HepG2 (cell line): ENCODE measurements around the gene BZW1. TPM values are rescaled to one million over a fixed set of nuclear protein-coding genes. Genes with fewer than 3 reads are reported as not detected.

Source experiments
- ATAC-seq: fragments of 200-7000 bp; cut with Tn5 transposase; 3 replicates; pipeline ENCODE4 v1.9.1; 2020; ENCODE audit warnings: mild to moderate bottlenecking, moderate library complexity
- BruUV-seq: library from RNA; stranded (reverse); fragments of 400-500 nt; replicated peaks from 2 replicates; lab custom pipeline; 2021; lab: Mats Ljungman, UMichigan
- CTCF ChIA-PET: fragments of 300-600 bp; formaldehyde crosslinking; extraction: SDS; loops from one replicate; lab custom pipeline; 2021; ENCODE audit warnings: low total read pairs, inconsistent platforms, low intra/inter-chr PET ratio; lab: Yijun Ruan, JAX
- POLR2A ChIA-PET: fragments of 350-600 bp; sonication (Branson Sonifier 250); formaldehyde crosslinking; loops from one replicate; lab custom pipeline; 2020; ENCODE audit warnings: antibody characterized with exemption, inconsistent platforms; lab: Yijun Ruan, JAX
- DNase-seq: peaks from one replicate; pipeline ENCODE4 v3.0.0-alpha.2; 2015; ENCODE audit warnings: low spot score
- FAIRE-seq: peaks from 3 replicates; lab custom pipeline; 2011; peaks lifted over from hg19 to GRCh38; lab: Jason Lieb, UNC
- H2AFZ ChIP-seq: one replicate; pipeline ENCODE4 v1.6.1; 2011; ENCODE audit warnings: low read length, inconsistent platforms
- H3K27ac ChIP-seq: fragments of 300-600 bp; 3 replicates; pipeline ENCODE4 v1.8.0; 2011; ENCODE audit warnings: mixed run types, mild to moderate bottlenecking, mixed read lengths, low read length, inconsistent platforms; ENCODE audit not compliant: insufficient read depth; ENCODE audit errors: extremely low read length
- H3K27me3 ChIP-seq, 2 experiments: fragments of 200-600 bp in 1 of 2; 2 replicates in 1 of 2; 3 replicates in 1 of 2; pipeline versions ENCODE4 v1.6.0 to v1.8.0; 2011; ENCODE audit warnings: low read length in 2 of 2, mild to moderate bottlenecking in 2 of 2, moderate library complexity in 2 of 2, inconsistent platforms in 1 of 2; ENCODE audit not compliant: insufficient read depth in 2 of 2, control insufficient read depth in 1 of 2
- H3K36me3 ChIP-seq, 2 experiments: fragments of 200-600 bp in 1 of 2; replicated peaks in 1 of 2; 2 replicates in 1 of 2; 3 replicates in 1 of 2; pipeline versions ENCODE4 v1.5.1 to v1.8.0; 2011; ENCODE audit warnings: low read length in 2 of 2, inconsistent platforms in 1 of 2; ENCODE audit not compliant: insufficient read depth in 2 of 2, control insufficient read depth in 1 of 2
- H3K4me1 ChIP-seq: 2 replicates; pipeline ENCODE4 v1.5.1; 2012; ENCODE audit warnings: low read length, inconsistent platforms; ENCODE audit not compliant: insufficient read depth
- H3K4me2 ChIP-seq: 2 replicates; pipeline ENCODE4 v1.6.0; 2011; ENCODE audit warnings: low read depth, low read length, inconsistent platforms
- H3K4me3 ChIP-seq, 3 experiments: fragments of 200-600 bp in 1 of 3; sonication (generic), shearing (Covaris generic) in 1 of 3; replicated peaks in 1 of 3; 2 replicates each; pipeline ENCODE4 v1.5.1; 2011 to 2016; ENCODE audit warnings: low read length in 3 of 3, inconsistent platforms in 2 of 3, low read depth in 2 of 3, mild to moderate bottlenecking in 2 of 3, control low read depth in 1 of 3, mixed read lengths in 1 of 3; ENCODE audit not compliant: insufficient read depth in 1 of 3
- H3K79me2 ChIP-seq: one replicate; pipeline ENCODE4 v1.6.1; 2011; ENCODE audit warnings: low read length, inconsistent platforms; ENCODE audit not compliant: insufficient read depth
- H3K9ac ChIP-seq: 2 replicates; pipeline ENCODE4 v1.6.0; 2011; ENCODE audit warnings: mild to moderate bottlenecking, low read depth, low read length, inconsistent platforms; ENCODE audit not compliant: insufficient read depth
- H3K9me3 ChIP-seq: 2 replicates; pipeline ENCODE4 v1.5.1; 2012; ENCODE audit warnings: mild to moderate bottlenecking, low read length
- H4K20me1 ChIP-seq: 2 replicates; pipeline ENCODE4 v1.6.0; 2011; ENCODE audit warnings: inconsistent platforms, mild to moderate bottlenecking, low read length, moderate library complexity; ENCODE audit not compliant: insufficient read depth
- ATM ChIP-seq: fragments of 450-650 bp; IDR thresholded peaks from 2 replicates; pipeline ENCODE4 v1.7.1; 2017; ENCODE audit warnings: mild to moderate bottlenecking, borderline replicate concordance
- FOSL2 ChIP-seq: sonication (generic); formaldehyde crosslinking; IDR thresholded peaks from 2 replicates; pipeline ENCODE4 v1.4.0; 2020; ENCODE audit warnings: missing genetic modification reagents
- NAIF1 ChIP-seq: sonication (generic); formaldehyde crosslinking; IDR thresholded peaks from 2 replicates; pipeline ENCODE4 v1.5.0; 2020; ENCODE audit warnings: mild to moderate bottlenecking, missing genetic modification reagents, borderline replicate concordance
- PHF21A ChIP-seq: sonication (generic); formaldehyde crosslinking; IDR thresholded peaks from 2 replicates; pipeline ENCODE4 v1.5.0; 2020; ENCODE audit warnings: mild to moderate bottlenecking, missing genetic modification reagents
- RAD21 ChIP-seq: fragments of 450-650 bp; formaldehyde crosslinking; IDR thresholded peaks from 2 replicates; pipeline ENCODE4 v1.5.0; 2020; ENCODE audit warnings: mild to moderate bottlenecking
- TBX3 ChIP-seq: fragments of 450-650 bp; IDR thresholded peaks from 2 replicates; pipeline ENCODE4 v1.6.1; 2017; ENCODE audit warnings: antibody characterized with exemption, mild to moderate bottlenecking, inconsistent platforms, borderline replicate concordance
- ZNF430 ChIP-seq: sonication (generic); formaldehyde crosslinking; IDR thresholded peaks from 2 replicates; pipeline ENCODE4 v1.9.0; 2021; ENCODE audit warnings: mild to moderate bottlenecking, missing genetic modification reagents
- ZNF451 ChIP-seq: sonication (generic); formaldehyde crosslinking; IDR thresholded peaks from 2 replicates; pipeline ENCODE4 v1.5.0; 2020; ENCODE audit warnings: mild to moderate bottlenecking, missing genetic modification reagents
- ZNF460 ChIP-seq: sonication (generic); formaldehyde crosslinking; IDR thresholded peaks from 2 replicates; pipeline ENCODE4 v1.5.1; 2020; ENCODE audit warnings: missing genetic modification reagents, mild to moderate bottlenecking, borderline replicate concordance
- WGBS: methylation state at CpG from one replicate; pipeline ENCODE4 v1.1.6; 2017; ENCODE audit warnings: low lambda C conversion rate; 5-methylcytosine and 5-hydroxymethylcytosine counted together
- in situ Hi-C: cut with HindIII; loops from 2 replicates; pipeline ENCODE4 v1.10.0; 2017; ENCODE audit warnings: low pct_unique_long_range_greater_than_20kb; ENCODE audit not compliant: extremely low pct_ligation_motif_present
- intact Hi-C: fragments of 100-400 bp; cut with micrococcal nuclease; formaldehyde crosslinking; loops from one replicate; pipeline ENCODE4 v1.10.0; 2022; ENCODE audit not compliant: unreplicated experiment
- polyA plus RNA-seq, 8 experiments: library from polyadenylated mRNA; depleted of rRNA in 3 of 8; stranded (reverse) in 7 of 8; unstranded in 1 of 8; fragments of >200 nt; fragmentation: Illumina TruSeq in 4 of 8; extraction: Trizol in 4 of 8; gene quantifications; 2 replicates each; pipeline versions ENCODE4 v1.2.1 to v1.2.3, GENCODE V29; 2011 to 2016; ENCODE audit warnings: low read depth in 4 of 8, missing spikeins in 1 of 8, mixed read lengths in 1 of 8; ENCODE audit not compliant: insufficient read depth in 1 of 8
- total RNA-seq, 5 experiments: library from RNA; depleted of rRNA; stranded (reverse); fragments of >200 nt; fragmentation: Illumina TruSeq; extraction: Trizol; gene quantifications; 2 replicates each; pipeline ENCODE4 v1.2.3, GENCODE V29; 2016; ENCODE audit warnings: low read depth in 1 of 5
- TF ChIP-seq, protein P1 (sequence below): sonication (generic); formaldehyde crosslinking; IDR thresholded peaks from 2 replicates; pipeline ENCODE4 v1.8.0; 2022; ENCODE audit warnings: missing genetic modification reagents, mild to moderate bottlenecking, inconsistent platforms, borderline replicate concordance
- TF ChIP-seq, protein P2 (sequence below): sonication (generic); formaldehyde crosslinking; IDR thresholded peaks from 2 replicates; pipeline ENCODE4 v1.5.1; 2020; ENCODE audit warnings: mild to moderate bottlenecking, missing genetic modification reagents, borderline replicate concordance
- TF ChIP-seq, protein P3 (sequence below): sonication (generic); formaldehyde crosslinking; IDR thresholded peaks from 2 replicates; pipeline ENCODE4 v1.5.0; 2020; ENCODE audit warnings: missing genetic modification reagents

BZW1 gene
- total and polyA plus RNA-seq, 2 of the 13 experiments (the other 11 are each of a cell fraction or from before 2014, with no cell fraction given) = 106 to 384 TPM

DNA sequence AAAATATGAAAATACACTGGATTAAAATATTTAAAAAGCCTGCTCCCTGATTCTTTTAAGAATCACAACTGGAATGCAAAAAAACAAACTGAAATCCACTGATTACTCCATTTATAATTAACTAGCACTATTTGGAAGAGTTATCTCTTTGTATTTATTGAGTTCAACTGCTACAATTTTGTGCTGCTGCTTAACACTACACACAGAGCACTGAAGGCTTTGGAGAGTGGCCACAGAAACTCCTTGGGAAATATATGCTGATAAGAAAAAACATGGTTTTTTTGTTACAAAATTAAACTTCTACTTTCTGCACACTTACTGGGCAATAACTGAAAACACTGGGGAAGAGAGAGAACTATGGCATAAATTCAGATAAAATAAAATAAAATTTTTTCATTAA is 19.8 kb upstream of the BZW1 start:
- Histone ChIP-seq H3K27ac (no peak overlapping the region), H3K36me3 (no peaks in the 10 kb centered on the region), H3K4me2 (no peak overlapping the region), H4K20me1 (no peaks in the 10 kb centered on the region), H3K4me1 (peaks cover 19% of the 10 kb centered on the region), H3K9ac (no peak overlapping the region), H2AFZ (no peak overlapping the region), H3K4me3 (no peak overlapping the region), H3K79me2 (no peaks in the 10 kb centered on the region), H3K27me3 (peaks cover 0 to 3% of the 10 kb centered on the region in 2 experiments; a peak in 2 of 5 replicates), H3K9me3 (no peaks in the 10 kb centered on the region)
- TF ChIP-seq, protein P1, sequence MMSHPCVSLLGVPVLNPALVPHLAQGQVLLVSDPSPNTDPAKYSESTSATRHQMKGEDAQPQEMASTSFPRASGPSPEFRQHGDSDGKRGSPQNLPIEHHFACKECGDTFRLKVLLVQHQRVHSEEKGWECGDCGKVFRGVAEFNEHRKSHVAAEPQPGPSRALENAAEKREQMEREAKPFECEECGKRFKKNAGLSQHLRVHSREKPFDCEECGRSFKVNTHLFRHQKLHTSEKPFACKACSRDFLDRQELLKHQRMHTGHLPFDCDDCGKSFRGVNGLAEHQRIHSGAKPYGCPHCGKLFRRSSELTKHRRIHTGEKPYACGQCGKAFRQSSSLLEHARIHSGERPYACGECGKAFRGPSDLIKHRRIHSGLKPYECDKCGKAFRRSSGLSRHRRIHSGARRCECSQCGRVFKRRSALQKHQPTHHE (CRISPR knock-in tag) = no peak
- TF ChIP-seq, protein P2, sequence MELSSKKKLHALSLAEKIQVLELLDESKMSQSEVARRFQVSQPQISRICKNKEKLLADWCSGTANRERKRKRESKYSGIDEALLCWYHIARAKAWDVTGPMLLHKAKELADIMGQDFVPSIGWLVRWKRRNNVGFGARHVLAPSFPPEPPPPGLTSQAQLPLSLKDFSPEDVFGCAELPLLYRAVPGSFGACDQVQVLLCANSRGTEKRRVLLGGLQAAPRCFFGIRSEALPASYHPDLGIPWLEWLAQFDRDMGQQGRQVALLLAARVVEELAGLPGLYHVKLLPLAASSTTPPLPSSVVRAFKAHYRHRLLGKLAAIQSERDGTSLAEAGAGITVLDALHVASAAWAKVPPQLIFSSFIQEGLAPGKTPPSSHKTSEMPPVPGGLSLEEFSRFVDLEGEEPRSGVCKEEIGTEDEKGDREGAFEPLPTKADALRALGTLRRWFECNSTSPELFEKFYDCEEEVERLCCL (CRISPR knock-in tag) = no peak
- DNase-seq = no peak
- in situ Hi-C loops = no loop called here
- no TSS peak for BruUV-seq
- POLR2A ChIA-PET = no interaction called here
- no peak for FAIRE-seq
- ATAC-seq = no peak
- CTCF ChIA-PET = no interaction called here
- intact Hi-C loops = no loop called here

DNA sequence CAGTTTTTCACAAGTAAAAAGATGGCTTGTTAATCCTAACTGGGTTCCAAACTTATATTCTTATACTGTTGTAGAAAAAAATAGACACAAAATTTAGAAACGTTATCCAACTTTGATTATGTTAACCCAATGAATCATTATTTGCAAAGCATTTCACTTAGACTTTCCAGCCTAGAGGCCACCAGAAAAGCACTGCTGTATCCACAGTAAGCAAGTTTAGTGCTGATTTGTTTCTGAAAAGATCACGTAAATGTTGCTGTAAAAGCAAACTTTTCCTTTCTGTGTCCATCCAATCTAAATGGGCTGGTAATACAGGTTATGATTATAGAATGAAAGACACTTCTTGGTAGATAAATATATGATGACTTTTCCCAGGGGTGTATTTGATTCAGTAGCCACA is 17.6 kb upstream of the BZW1 start:
- no peaks in the 10 kb centered on the region for H3K79me2 ChIP-seq
- ATAC-seq (no peak), FAIRE-seq (no peak), DNase-seq (no peak)
- no peak overlapping the region for H3K4me2 ChIP-seq
- ChIA-PET CTCF (interaction anchor here (1.0 kb wide), 1 partner anchor 80 kb away, joined by 4 read pairs; no protein-coding TSS in a partner anchor), POLR2A (no interaction called here)
- H3K9ac ChIP-seq = no peak overlapping the region
- no peaks in the 10 kb centered on the region; a peak in 1 of 5 replicates for H3K27me3 ChIP-seq
- no peaks in the 10 kb centered on the region for H3K9me3 ChIP-seq
- H3K4me3 ChIP-seq = no peak overlapping the region
- H3K36me3 ChIP-seq = no peaks in the 10 kb centered on the region
- H3K27ac ChIP-seq = no peak overlapping the region
- intact Hi-C loops (loop anchor here (2.0 kb wide), 1 partner anchor 17 kb away; no protein-coding TSS in a partner anchor), in situ Hi-C loops (no loop called here)
- H4K20me1 ChIP-seq = no peaks in the 10 kb centered on the region
- H2AFZ ChIP-seq = no peak overlapping the region
- peaks cover 29% of the 10 kb centered on the region for H3K4me1 ChIP-seq
- no TSS peak for BruUV-seq
- WGBS = 23% methylated on average over 2 of the region's 2 CpGs
- TF ChIP-seq RAD21 (no peak), ZNF460 (CRISPR knock-in tag) (no peak), ZNF451 (no peak), PHF21A (no peak), TBX3 (no peak), NAIF1 (no peak), FOSL2 (no peak), ATM (no peak), ZNF430 (no peak)
- TF ChIP-seq, protein P3, sequence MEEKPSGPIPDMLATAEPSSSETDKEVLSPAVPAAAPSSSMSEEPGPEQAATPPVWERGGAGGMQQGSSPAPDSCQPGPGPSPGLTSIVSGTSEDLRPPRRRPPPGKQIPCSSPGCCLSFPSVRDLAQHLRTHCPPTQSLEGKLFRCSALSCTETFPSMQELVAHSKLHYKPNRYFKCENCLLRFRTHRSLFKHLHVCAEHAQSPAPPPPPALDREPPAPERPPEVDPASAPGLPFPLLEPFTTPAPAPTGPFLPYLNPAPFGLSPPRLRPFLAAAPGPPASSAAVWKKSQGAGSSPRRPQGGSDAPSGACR (CRISPR knock-in tag) = no peak
